HG03442 (cell line): ENCODE data around the gene HOXA4.
A peak's percentile ranks its signal among the peaks of the same experiment; 100 is the strongest.

ENCODE experiments used
- ATAC-seq: cut with Tn5 transposase; IDR thresholded peaks from one replicate; pipeline ENCODE4 v1.9.1; 2021; ENCODE audit warnings: mild to moderate bottlenecking, moderate library complexity; ENCODE audit not compliant: unreplicated experiment

Gene HOXA4

GRCh38 chr7:27147199-27148030 is 16.9 kb upstream of the HOXA4 start, which contains the start of gene HOXA6:
TSS of gene HOXA6 (minus strand) at chr7:27147774. CDS start at chr7:27147749, 25 bp downstream.
- no peak for ATAC-seq

- ATAC-seq = no peak
Measured at GRCh38 chr7:27146491-27147198, 16.1 kb upstream of the HOXA4 start.

GRCh38 chr7:27145914-27146412 is 15.4 kb upstream of the HOXA4 start:
- ATAC-seq = no peak

- no peak for ATAC-seq
Measured at GRCh38 chr7:27145165-27145913, 14.8 kb upstream of the HOXA4 start.

GRCh38 chr7:27144781-27145164 is 14.2 kb upstream of the HOXA4 start:
- ATAC-seq = no peak

- no peak for ATAC-seq
Measured at GRCh38 chr7:27143950-27144780, 13.6 kb upstream of the HOXA4 start.

- no peak for ATAC-seq
Measured at GRCh38 chr7:27143023-27143949, 12.7 kb upstream of the HOXA4 start, which contains the start of gene HOXA5. TSS of gene HOXA5 (minus strand) at chr7:27143681. CDS start at chr7:27143607, 74 bp downstream.

- no peak for ATAC-seq
Measured at GRCh38 chr7:27142580-27143022, 12.0 kb upstream of the HOXA4 start.

GRCh38 chr7:27141923-27142579 is 11.5 kb upstream of the HOXA4 start:
- ATAC-seq = no peak

GRCh38 chr7:27141137-27141922 is 10.8 kb upstream of the HOXA4 start:
- ATAC-seq = no peak

GRCh38 chr7:27140126-27140857 is 9.7 kb upstream of the HOXA4 start:
- ATAC-seq = no peak

- no peak for ATAC-seq
Measured at GRCh38 chr7:27139334-27140125, 9.0 kb upstream of the HOXA4 start.

GRCh38 chr7:27138985-27139333 is 8.4 kb upstream of the HOXA4 start:
- ATAC-seq = no peak

- ATAC-seq = no peak
Measured at GRCh38 chr7:27138472-27138871, 7.9 kb upstream of the HOXA4 start.

- no peak for ATAC-seq
Measured at GRCh38 chr7:27137640-27138315, 7.2 kb upstream of the HOXA4 start.

GRCh38 chr7:27134392-27134791 is 3.8 kb upstream of the HOXA4 start:
- ATAC-seq = peak; percentile 41
